ENCODE measurements around the gene ZNF883. TPM values are rescaled to one million over a fixed set of nuclear protein-coding genes. Genes with fewer than 3 reads are reported as not detected.

ZNF883 gene
- polyA plus RNA-seq, 1 of the 3 experiments (the other 2 are of a cell fraction): 2.0 TPM

GRCh38 chr9:112917047-112917986, 94.7 kb downstream of the ZNF883 start:
- Histone ChIP-seq H3K79me2 (ENCODE audit: insufficient read depth) (no peaks in the 10 kb centered on the region), H3K4me2 (no peak overlapping the region), H3K9me2 (no peaks in the 10 kb centered on the region), H4K20me1 (ENCODE audit: insufficient read depth) (no peaks in the 10 kb centered on the region), H3K27ac (ENCODE audit: low read depth in 2 of 2, low read length in 1 of 2) (no peak overlapping the region), H3F3A (replicated peaks; ENCODE audit: insufficient read depth) (no peaks in the 10 kb centered on the region), H3K27me3 (ENCODE audit: insufficient read depth) (no peaks in the 10 kb centered on the region; the same call in 1 of the 2 replicates), H3K9me3 (no peaks in the 10 kb centered on the region), H2AFZ (ENCODE audit: low read depth) (no peak overlapping the region), H3K9ac (no peak overlapping the region), H3K4me3 (ENCODE audit: low read depth in 2 of 2, low read length in 1 of 2) (no peak overlapping the region), H3K36me3 (replicated peaks in 1 of 2; ENCODE audit: control insufficient read depth in 1 of 2, insufficient read depth in 2 of 2, low read length in 1 of 2) (no peaks in the 10 kb centered on the region), H3K4me1 (ENCODE audit: control insufficient read depth in 1 of 2, insufficient read depth in 2 of 2, low read depth in 1 of 2, low read length in 1 of 2) (no peaks in the 10 kb centered on the region)
- DNase-seq: no peak
- 11% methylated on average over 1 of the region's 1 CpG for WGBS (ENCODE audit: low lambda C conversion rate)
- ChIA-PET POLR2A (no interaction called here), CTCF (interaction anchor here (0.7 to 0.9 kb wide), 2 partner anchors 78 to 195 kb away, joined by 3 read pairs; no protein-coding TSS in a partner anchor)
- no peak for TF ChIP-seq MEF2A (IDR thresholded peaks at IDR 0.05; ENCODE audit: borderline replicate concordance, low read depth)

- no peak for DNase-seq
- WGBS (ENCODE audit: low lambda C conversion rate): 28% methylated on average over 2 of the region's 2 CpGs
- H4K20me1 ChIP-seq (ENCODE audit: insufficient read depth): no peaks in the 10 kb centered on the region
- no peak overlapping the region for H3K4me3 ChIP-seq (ENCODE audit: low read depth in 2 of 2, low read length in 1 of 2)
- H3K4me2 ChIP-seq: no peak overlapping the region
- H3K27ac ChIP-seq (ENCODE audit: low read depth in 2 of 2, low read length in 1 of 2): no peak overlapping the region
- no peaks in the 10 kb centered on the region for H3K36me3 ChIP-seq (replicated peaks in 1 of 2; ENCODE audit: control insufficient read depth in 1 of 2, insufficient read depth in 2 of 2, low read length in 1 of 2)
- H3F3A ChIP-seq (replicated peaks; ENCODE audit: insufficient read depth): no peaks in the 10 kb centered on the region
- no peaks in the 10 kb centered on the region for H3K9me2 ChIP-seq
- H2AFZ ChIP-seq (ENCODE audit: low read depth): no peak overlapping the region
- POLR2A ChIA-PET: no interaction called here
- H3K9ac ChIP-seq: no peak overlapping the region
- H3K9me3 ChIP-seq: no peaks in the 10 kb centered on the region
- 0 out of 2 replicates have a peak, but pooled peaks have one; percentile 6 for TF ChIP-seq NFIC (IDR thresholded peaks at IDR 0.05; ENCODE audit: borderline replicate concordance)
- TF ChIP-seq NRF1 (IDR thresholded peaks at IDR 0.05; ENCODE audit: low read depth, low read length): no peak
- H3K4me1 ChIP-seq (ENCODE audit: control insufficient read depth in 1 of 2, insufficient read depth in 2 of 2, low read depth in 1 of 2, low read length in 1 of 2): no peaks in the 10 kb centered on the region
- H3K79me2 ChIP-seq (ENCODE audit: insufficient read depth): no peaks in the 10 kb centered on the region
- no peaks in the 10 kb centered on the region; the same call in none of the 2 replicates for H3K27me3 ChIP-seq (ENCODE audit: insufficient read depth)
- CTCF ChIA-PET: interaction anchor here (1.0 kb wide), 1 partner anchor 8 kb away, joined by 4 read pairs; no protein-coding TSS in a partner anchor
Measured at GRCh38 chr9:112914524-112914923, 97.5 kb downstream of the ZNF883 start.

- TF ChIP-seq TAF1 (IDR thresholded peaks at IDR 0.05; ENCODE audit: borderline replicate concordance, low read depth, low read length) (no peak), NFIC (IDR thresholded peaks at IDR 0.05; ENCODE audit: borderline replicate concordance) (no peak), JUND (IDR thresholded peaks at IDR 0.05) (no peak), NRF1 (IDR thresholded peaks at IDR 0.05; ENCODE audit: low read depth, low read length) (no peak), TEAD4 (IDR thresholded peaks at IDR 0.05; ENCODE audit: borderline replicate concordance, insufficient read depth) (no peak), MXI1 (IDR thresholded peaks at IDR 0.05; ENCODE audit: low read depth, low read length) (no peak), ZBTB33 (IDR thresholded peaks at IDR 0.05; ENCODE audit: borderline replicate concordance, low read depth) (no peak), FOXM1 (IDR thresholded peaks at IDR 0.05; ENCODE audit: low read depth) (no peak), EP300 (IDR thresholded peaks at IDR 0.05; ENCODE audit: borderline replicate concordance in 1 of 2, low read depth in 1 of 2, low read length in 1 of 2) (no peak), FOXJ3 (CRISPR knock-in tag; IDR thresholded peaks at IDR 0.05) (no peak), RAD21 (IDR thresholded peaks at IDR 0.05; ENCODE audit: low read length) (no peak), USF1 (IDR thresholded peaks at IDR 0.05; ENCODE audit: borderline replicate concordance, low read depth) (no peak), GABPA (IDR thresholded peaks at IDR 0.05; ENCODE audit: low read depth) (no peak), POLR2AphosphoS5 (IDR thresholded peaks at IDR 0.05; ENCODE audit: low read depth, low read length) (no peak), ELF1 (IDR thresholded peaks at IDR 0.05) (no peak)
- Histone ChIP-seq H3K4me1 (ENCODE audit: control insufficient read depth in 1 of 2, insufficient read depth in 2 of 2, low read depth in 1 of 2, low read length in 1 of 2) (no peaks in the 10 kb centered on the region), H3K27ac (ENCODE audit: low read depth in 2 of 2, low read length in 1 of 2) (no peak overlapping the region), H3K9me2 (no peaks in the 10 kb centered on the region), H3F3A (replicated peaks; ENCODE audit: insufficient read depth) (no peaks in the 10 kb centered on the region), H3K36me3 (replicated peaks in 1 of 2; ENCODE audit: control insufficient read depth in 1 of 2, insufficient read depth in 2 of 2, low read length in 1 of 2) (no peaks in the 10 kb centered on the region), H3K79me2 (ENCODE audit: insufficient read depth) (no peaks in the 10 kb centered on the region), H3K4me2 (no peak overlapping the region), H2AFZ (ENCODE audit: low read depth) (no peak overlapping the region), H3K27me3 (ENCODE audit: insufficient read depth) (no peaks in the 10 kb centered on the region; the same call in none of the 2 replicates), H3K4me3 (ENCODE audit: low read depth in 2 of 2, low read length in 1 of 2) (no peak overlapping the region), H4K20me1 (ENCODE audit: insufficient read depth) (no peaks in the 10 kb centered on the region), H3K9ac (no peak overlapping the region), H3K9me3 (no peaks in the 10 kb centered on the region)
- 58% methylated on average over 4 of the region's 4 CpGs for WGBS (ENCODE audit: low lambda C conversion rate)
- DNase-seq: no peak
- ChIA-PET POLR2A (no interaction called here), CTCF (no interaction called here)
Measured at GRCh38 chr9:112913326-112913725, 98.7 kb downstream of the ZNF883 start.

All from SK-N-SH (cell line).